GM12873 (cell line): Measurements from ENCODE around the gene GUCD1.

Experiments used
- CTCF ChIP-seq: IDR thresholded peaks from 2 replicates; pipeline ENCODE4 v1.5.1; 2012; ENCODE audit warnings: low read depth, mild to moderate bottlenecking, moderate library complexity, low read length, control low read depth; ENCODE audit not compliant: insufficient read depth; ENCODE audit errors: missing control alignments

Gene GUCD1

GRCh38 chr22:24543679-24544243, 11.2 kb downstream of the GUCD1 start:
- TF ChIP-seq CTCF: no peak

GRCh38 chr22:24543185-24543601, 11.7 kb downstream of the GUCD1 start:
- TF ChIP-seq CTCF: no peak

- TF ChIP-seq CTCF: no peak
Measured at GRCh38 chr22:24542641-24543040, 12.3 kb downstream of the GUCD1 start.

GRCh38 chr22:24541681-24542515, 13.0 kb downstream of the GUCD1 start:
- TF ChIP-seq CTCF: no peak

GRCh38 chr22:24540470-24540869, 14.5 kb downstream of the GUCD1 start:
- no peak for TF ChIP-seq CTCF

GRCh38 chr22:24536089-24536488, 18.8 kb downstream of the GUCD1 start:
- no peak for TF ChIP-seq CTCF

GRCh38 chr22:24535348-24535747, 19.6 kb downstream of the GUCD1 start:
- TF ChIP-seq CTCF: no peak
